OCI-LY3 (cell line): Measurements from ENCODE around the gene OR2T11.
"Not testable (repeated sequence)": the region's sequence is repeated elsewhere in the genome, so short reads cannot be mapped to it uniquely, and the experiment has no call there.

ENCODE experiments used
- CTCF ChIP-seq: fragments of 200-600, 300-600 bp; sonication (generic); IDR thresholded peaks from 2 replicates; pipeline ENCODE4 v1.5.1; 2014; ENCODE audit warnings: antibody characterized with exemption, low read length, low read depth
- EZH2phosphoT487 ChIP-seq: fragments of 200-600 bp; shearing (Covaris generic); IDR thresholded peaks from 2 replicates; pipeline ENCODE4 v1.6.1; 2018; ENCODE audit warnings: antibody characterized with exemption, mixed run types, low read depth

GRCh38 chr1:248641583-248641982 is 6.7 kb upstream of the OR2T11 start:
- not testable (repeated sequence) for TF ChIP-seq CTCF, EZH2phosphoT487
